NCI-H226 (cell line): ENCODE data around the gene DCHS1.

ENCODE experiments used
- DNase-seq: peaks from one replicate; pipeline ENCODE4 v3.0.0-alpha.2; 2015

Gene DCHS1

GRCh38 chr11:6610591-6610990, 45.0 kb downstream of the DCHS1 start:
- DNase-seq, result no peak

GRCh38 chr11:6609502-6610015, 46.0 kb downstream of the DCHS1 start:
- no peak for DNase-seq

DNA sequence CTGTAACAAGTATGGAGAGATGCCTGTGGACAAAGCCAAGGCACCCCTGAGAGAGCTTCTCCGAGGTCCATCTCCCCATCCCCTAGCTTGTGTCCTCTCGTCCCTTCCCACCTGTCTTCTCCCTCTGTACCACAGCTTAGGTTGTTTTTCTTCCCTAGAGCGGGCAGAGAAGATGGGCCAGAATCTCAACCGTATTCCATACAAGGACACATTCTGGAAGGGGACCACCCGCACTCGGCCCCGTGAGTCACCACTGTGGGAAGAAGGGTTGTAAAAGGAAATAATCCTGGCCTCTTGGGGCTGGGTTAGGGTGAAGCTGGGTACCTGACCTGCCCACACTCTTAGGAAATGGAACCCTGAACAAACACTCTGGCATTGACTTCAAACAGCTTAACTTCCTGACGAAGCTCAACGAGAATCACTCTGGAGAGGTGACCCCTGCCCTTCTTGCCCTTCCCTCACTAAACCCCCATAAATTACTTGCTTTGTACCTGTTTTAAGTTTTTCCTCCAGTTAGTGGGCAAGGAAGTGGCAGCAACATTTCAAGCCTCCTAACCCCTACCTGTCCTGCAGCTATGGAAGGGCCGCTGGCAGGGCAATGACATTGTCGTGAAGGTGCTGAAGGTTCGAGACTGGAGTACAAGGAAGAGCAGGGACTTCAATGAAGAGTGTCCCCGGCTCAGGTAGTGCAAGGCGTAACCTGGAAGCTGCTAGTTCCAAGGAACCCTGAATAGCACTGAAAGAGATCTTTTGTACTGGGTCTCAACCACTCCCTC, 46.7 kb downstream of the DCHS1 start:
- no peak for DNase-seq

DNA sequence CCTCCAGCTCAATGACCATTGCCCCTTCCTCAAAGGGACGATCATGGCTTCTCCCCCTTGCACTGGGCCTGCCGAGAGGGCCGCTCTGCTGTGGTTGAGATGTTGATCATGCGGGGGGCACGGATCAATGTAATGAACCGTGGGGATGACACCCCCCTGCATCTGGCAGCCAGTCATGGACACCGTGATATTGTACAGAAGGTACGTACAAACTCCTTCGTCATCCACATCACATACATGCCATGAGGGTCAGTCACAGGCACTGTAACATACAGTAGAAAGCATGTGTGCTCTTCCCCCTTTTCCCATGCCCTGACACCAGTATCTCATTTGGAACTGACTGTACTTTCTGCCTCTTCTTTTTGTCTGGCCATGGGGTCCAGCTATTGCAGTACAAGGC, 47.6 kb downstream of the DCHS1 start:
- DNase-seq, result no peak

DNA sequence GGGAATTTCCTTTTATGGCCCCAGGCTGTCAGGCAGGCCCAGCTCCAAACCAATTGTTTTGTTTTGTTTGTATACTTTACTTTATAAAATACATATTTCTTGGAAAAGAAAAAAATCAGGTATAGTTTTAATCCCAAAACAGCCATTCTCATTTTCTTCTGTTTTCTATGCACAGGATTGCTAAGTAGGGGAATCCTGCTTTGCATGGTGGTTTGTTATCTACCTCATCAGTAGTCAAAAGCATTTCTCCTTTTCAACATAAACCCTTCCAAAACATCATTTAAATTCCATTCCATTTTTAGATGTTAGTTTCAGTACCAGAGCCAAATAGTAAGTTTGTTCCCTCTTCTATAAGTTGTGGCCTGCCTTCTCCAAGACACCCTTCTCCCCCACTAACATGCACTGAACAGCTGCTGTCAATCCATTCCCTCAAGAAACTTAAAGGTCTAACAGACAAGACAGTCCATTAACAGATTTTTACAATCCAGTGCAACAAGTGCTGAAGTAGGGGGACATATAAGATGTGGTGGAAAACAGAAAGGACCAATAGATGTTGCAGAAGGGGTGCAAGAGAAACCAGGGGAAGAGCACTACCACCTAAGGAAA, 48.3 kb downstream of the DCHS1 start:
- DNase-seq, result no peak

- peak; percentile 89 for DNase-seq
Observed at GRCh38 chr11:6606471-6607189, 49.0 kb downstream of the DCHS1 start.

GRCh38 chr11:6604790-6605189, 50.8 kb downstream of the DCHS1 start:
- no peak for DNase-seq

GRCh38 chr11:6604081-6604626, 51.5 kb downstream of the DCHS1 start:
- peak; percentile 13 for DNase-seq

DNA sequence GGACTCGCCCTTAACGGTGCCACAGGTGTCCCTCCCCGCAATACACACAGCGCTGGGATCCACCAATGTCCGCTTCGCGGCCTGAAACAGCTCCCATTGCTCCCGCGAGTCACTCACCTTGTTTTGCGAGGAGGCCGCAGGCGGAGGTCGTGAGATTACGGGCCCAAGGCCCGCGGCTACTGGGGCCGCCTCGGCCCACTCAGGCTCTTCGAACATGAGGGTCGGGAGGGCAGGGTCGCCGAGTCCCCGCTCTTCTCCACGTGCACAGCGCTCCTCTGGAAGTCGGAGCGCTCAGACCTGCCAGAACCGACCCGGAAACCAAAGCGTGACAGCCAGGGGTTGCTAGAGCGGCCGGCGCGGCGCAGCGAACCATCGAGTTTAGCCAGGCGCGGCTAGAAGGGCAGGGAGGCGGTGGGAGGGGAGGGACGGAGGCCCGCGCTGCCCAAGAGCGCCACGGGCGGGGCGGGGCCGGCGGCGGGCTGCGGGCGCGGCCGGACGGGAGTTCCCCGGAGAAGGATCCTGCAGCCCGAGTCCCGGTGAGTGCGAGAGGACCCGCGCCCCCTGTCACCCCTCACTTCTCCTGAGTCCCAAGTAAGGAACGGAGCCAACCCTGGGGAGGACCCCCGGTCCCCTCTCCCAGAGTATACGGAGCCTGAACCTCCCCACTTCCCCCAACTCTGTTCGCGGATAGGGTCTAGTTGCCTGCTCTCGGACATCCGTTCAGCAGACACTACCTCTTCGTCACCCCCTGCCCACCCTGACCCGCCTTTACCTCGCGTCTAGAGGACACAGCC, 52.1 kb downstream of the DCHS1 start, which contains the start of the genes ILK and RRP8:
TSS of gene ILK (plus strand) at position 488 of the 794 bp plus-strand sequence. CDS start 498 bp downstream, outside the sequence.
TSS of gene RRP8 (minus strand) at position 330 of the 794 bp plus-strand sequence. CDS start at position 216, 114 bp downstream.
- DNase-seq, result peak; percentile 84

GRCh38 chr11:6602096-6602940, 53.3 kb downstream of the DCHS1 start:
- DNase-seq, result no peak

DNA sequence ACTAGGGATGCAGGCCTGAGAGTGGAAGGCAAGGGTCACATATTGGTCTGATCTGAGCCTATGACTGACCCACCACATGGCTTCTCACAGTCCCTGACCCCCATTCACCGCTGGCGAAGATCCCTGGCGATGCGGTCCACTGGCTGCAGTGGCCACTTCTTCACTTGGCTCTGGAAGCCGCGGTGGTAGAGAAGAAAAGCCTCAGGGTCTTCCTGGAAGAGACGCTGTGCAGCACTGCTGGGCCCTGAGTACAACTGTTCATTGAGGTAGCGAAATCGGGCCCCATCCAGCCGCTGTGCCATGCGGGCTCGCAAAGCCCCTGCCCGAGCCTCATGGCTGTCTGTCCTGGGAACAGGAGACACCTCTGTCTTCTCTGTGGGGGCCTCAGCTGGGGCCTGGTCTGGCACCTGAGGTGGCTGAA, 54.6 kb downstream of the DCHS1 start:
- DNase-seq, result no peak

GRCh38 chr11:6599881-6600390, 55.7 kb downstream of the DCHS1 start:
- DNase-seq, result no peak

DNA sequence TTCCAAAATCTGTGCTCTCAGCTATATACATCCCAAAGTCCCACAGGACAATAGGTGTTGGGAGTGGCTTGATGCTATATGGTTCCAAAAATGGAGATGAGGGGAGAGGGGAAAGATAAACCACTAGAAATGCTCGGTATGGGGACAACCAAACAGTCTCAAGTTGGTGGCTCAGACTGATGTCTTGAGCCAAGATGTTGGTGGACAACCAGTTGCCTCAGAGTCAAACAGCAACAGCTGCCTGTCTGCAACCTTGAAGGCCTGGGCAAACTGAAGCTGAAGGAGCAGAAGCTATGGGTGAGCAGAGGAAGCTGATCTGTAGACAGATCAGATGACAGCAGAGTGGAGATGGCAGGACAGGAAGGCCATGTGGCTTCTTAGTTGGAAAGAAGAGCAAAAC, 56.2 kb downstream of the DCHS1 start:
- DNase-seq, result no peak

DNA sequence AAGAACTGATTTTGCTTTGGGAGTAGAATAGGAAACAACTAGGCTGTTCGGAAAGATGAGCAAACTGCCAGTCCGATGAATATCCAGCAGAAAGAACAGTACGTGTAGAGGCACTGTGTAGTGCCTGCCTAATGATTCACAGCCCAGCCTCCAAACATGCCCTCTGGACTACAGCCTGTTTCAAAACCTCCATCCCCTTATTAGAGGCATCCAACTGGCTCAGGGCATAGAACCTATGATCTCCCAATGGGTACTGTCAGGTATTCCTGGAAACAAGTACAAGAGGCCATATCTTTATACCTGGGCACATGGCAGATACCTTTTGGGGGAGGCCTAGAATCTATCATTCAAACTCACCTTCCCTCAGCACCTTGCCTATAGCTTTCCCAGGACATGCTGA, 57.1 kb downstream of the DCHS1 start:
- no peak for DNase-seq

- no peak for DNase-seq
Observed at GRCh38 chr11:6596239-6596877, 59.3 kb downstream of the DCHS1 start.

- no peak for DNase-seq
Observed at GRCh38 chr11:6594142-6594768, 61.4 kb downstream of the DCHS1 start.

DNA sequence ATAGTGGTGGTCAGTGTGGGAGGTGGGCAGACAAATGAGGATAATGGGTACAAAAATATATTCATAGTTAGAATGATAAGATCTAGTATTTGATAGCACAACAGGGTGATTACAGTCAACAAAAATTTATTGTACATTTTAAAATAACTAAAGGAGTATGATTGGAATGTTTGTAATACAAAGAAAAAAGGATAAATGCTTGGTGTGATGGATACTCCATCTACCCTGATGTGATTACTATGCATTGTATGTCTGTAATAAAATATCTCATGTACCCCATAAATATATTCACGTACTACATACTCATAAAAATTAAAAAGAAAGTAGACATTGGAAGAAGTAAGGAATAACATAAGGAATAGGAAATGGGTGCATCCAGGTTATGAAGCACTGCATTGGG, 67.6 kb downstream of the DCHS1 start:
- no peak for DNase-seq

GRCh38 chr11:6587360-6587953, 68.2 kb downstream of the DCHS1 start:
- DNase-seq, result no peak
